Keratinocyte (primary cell): ENCODE data around the gene ABHD5.

Experiments
- EZH2 ChIP-seq: IDR thresholded peaks from one replicate; pipeline ENCODE4 v1.6.1; 2012; ENCODE audit warnings: inconsistent platforms, mild to moderate bottlenecking, low read length, moderate library complexity
- TF ChIP-seq, protein P1 (sequence below), 3 experiments: IDR thresholded peaks in 1 of 3; conservative IDR thresholded peaks in 1 of 3; optimal IDR thresholded peaks in 1 of 3; 2 replicates in 2 of 3; 3 replicates in 1 of 3; pipeline versions ENCODE3 to v1.5.1; 2011; ENCODE audit warnings: low read length in 3 of 3, mild to moderate bottlenecking in 3 of 3, moderate library complexity in 2 of 3, control low read depth in 1 of 3, inconsistent platforms in 1 of 3; ENCODE audit not compliant: insufficient read depth in 2 of 3; ENCODE audit errors: extremely low read depth in 1 of 3

- TF ChIP-seq, protein P1, sequence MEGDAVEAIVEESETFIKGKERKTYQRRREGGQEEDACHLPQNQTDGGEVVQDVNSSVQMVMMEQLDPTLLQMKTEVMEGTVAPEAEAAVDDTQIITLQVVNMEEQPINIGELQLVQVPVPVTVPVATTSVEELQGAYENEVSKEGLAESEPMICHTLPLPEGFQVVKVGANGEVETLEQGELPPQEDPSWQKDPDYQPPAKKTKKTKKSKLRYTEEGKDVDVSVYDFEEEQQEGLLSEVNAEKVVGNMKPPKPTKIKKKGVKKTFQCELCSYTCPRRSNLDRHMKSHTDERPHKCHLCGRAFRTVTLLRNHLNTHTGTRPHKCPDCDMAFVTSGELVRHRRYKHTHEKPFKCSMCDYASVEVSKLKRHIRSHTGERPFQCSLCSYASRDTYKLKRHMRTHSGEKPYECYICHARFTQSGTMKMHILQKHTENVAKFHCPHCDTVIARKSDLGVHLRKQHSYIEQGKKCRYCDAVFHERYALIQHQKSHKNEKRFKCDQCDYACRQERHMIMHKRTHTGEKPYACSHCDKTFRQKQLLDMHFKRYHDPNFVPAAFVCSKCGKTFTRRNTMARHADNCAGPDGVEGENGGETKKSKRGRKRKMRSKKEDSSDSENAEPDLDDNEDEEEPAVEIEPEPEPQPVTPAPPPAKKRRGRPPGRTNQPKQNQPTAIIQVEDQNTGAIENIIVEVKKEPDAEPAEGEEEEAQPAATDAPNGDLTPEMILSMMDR (optimal IDR thresholded peaks at IDR 0.05 in 1 of 3, IDR thresholded peaks at IDR 0.05 in 1 of 3, conservative IDR thresholded peaks at IDR 0.05 in 1 of 3; ENCODE audit: extremely low read depth in 1 of 3, insufficient read depth in 2 of 3, low read length in 3 of 3), result no peak
- TF ChIP-seq EZH2, result no peak
These were observed 18.3 kb downstream of the ABHD5 start for GRCh38 chr3:43709022-43709421.
